Measurements from ENCODE around the gene DRG2.

GRCh38 chr17:18108401-18109312 lies 20.9 kb downstream of the DRG2 start, which contains the start of gene MYO15A:
- TF ChIP-seq SMARCE1 (IDR thresholded peaks at IDR 0.05), result no peak
- TF ChIP-seq SMC3 (conservative IDR thresholded peaks at IDR 0.05; ENCODE audit: insufficient read depth, low read depth, low read length), result no peak
- TF ChIP-seq EP300 (IDR thresholded peaks at IDR 0.05; ENCODE audit: low read length), result no peak
- TF ChIP-seq, protein P1, sequence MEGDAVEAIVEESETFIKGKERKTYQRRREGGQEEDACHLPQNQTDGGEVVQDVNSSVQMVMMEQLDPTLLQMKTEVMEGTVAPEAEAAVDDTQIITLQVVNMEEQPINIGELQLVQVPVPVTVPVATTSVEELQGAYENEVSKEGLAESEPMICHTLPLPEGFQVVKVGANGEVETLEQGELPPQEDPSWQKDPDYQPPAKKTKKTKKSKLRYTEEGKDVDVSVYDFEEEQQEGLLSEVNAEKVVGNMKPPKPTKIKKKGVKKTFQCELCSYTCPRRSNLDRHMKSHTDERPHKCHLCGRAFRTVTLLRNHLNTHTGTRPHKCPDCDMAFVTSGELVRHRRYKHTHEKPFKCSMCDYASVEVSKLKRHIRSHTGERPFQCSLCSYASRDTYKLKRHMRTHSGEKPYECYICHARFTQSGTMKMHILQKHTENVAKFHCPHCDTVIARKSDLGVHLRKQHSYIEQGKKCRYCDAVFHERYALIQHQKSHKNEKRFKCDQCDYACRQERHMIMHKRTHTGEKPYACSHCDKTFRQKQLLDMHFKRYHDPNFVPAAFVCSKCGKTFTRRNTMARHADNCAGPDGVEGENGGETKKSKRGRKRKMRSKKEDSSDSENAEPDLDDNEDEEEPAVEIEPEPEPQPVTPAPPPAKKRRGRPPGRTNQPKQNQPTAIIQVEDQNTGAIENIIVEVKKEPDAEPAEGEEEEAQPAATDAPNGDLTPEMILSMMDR (IDR thresholded peaks at IDR 0.05 in 2 of 3, conservative IDR thresholded peaks at IDR 0.05 in 1 of 3; ENCODE audit: insufficient read depth in 2 of 3, low read depth in 1 of 3, low read length in 3 of 3), result no peak
- no peak for TF ChIP-seq RFX5 (IDR thresholded peaks at IDR 0.05; ENCODE audit: low read depth, low read length)
